Ovary (tissue), 9 donors: ENCODE data around the gene GORASP1. TPM values are rescaled to one million over a fixed set of nuclear protein-coding genes. Genes with fewer than 3 reads are reported as not detected.

ENCODE experiments used
- DNase-seq, 5 donors: peaks; one replicate each; pipeline ENCODE4 v3.0.0-alpha.2; 2019 to 2020
- H3K27ac ChIP-seq, 2 donors: fragments of 200-600 bp; one replicate each; pipeline versions ENCODE4 v1.5.1 to v1.8.0; 2019 to 2022
- H3K27me3 ChIP-seq: fragments of 200-600 bp; one replicate; pipeline ENCODE4 v1.8.0; 2022
- H3K36me3 ChIP-seq: fragments of 200-600 bp; sonication (generic); one replicate; pipeline ENCODE4 v1.5.1; 2019
- H3K4me1 ChIP-seq: one replicate; pipeline ENCODE4 v1.8.1; 2013; ENCODE audit warnings: mild to moderate bottlenecking, moderate library complexity; ENCODE audit not compliant: insufficient read depth
- H3K4me3 ChIP-seq: fragments of 200-600 bp; sonication (generic); one replicate; pipeline ENCODE4 v1.5.1; 2017
- H3K9me3 ChIP-seq, 2 donors: fragments of 200-600 bp in 1 of 2; sonication (generic) in 1 of 2; one replicate each; pipeline versions ENCODE4 v1.5.1 to v1.8.1; 2013 to 2019; ENCODE audit warnings: mild to moderate bottlenecking in 1 of 2, moderate library complexity in 1 of 2
- EP300 ChIP-seq: sonication (generic); formaldehyde crosslinking; IDR thresholded peaks from one replicate; pipeline ENCODE4 v1.6.1; 2017; ENCODE audit warnings: antibody characterized with exemption
- POLR2A ChIP-seq: fragments of 450-650 bp; IDR thresholded peaks from one replicate; pipeline ENCODE4 v1.6.1; 2017; ENCODE audit warnings: antibody characterized with exemption, mild to moderate bottlenecking, moderate library complexity
- WGBS, 3 donors: extraction: QIAGEN DNeasy Blood & Tissue Kit in 1 of 3; methylation state at CpG; one replicate each; pipeline versions ENCODE4 v1.1.5 to v1.1.7; 2013 to 2017; 5-methylcytosine and 5-hydroxymethylcytosine counted together
- intact Hi-C, 4 donors: fragments of 100-400 bp; cut with DNase I; formaldehyde crosslinking; loops; one replicate each; pipeline versions ENCODE4 v1.11.0 to v1.15.1; 2022 to 2023
- polyA plus RNA-seq, 2 donors: library from polyadenylated mRNA; stranded (reverse); fragments of 200-250 nt in 1 of 2; fragments of 350-450 nt in 1 of 2; fragmentation: Illumina TruSeq in 1 of 2; extraction: RNeasy Lipid Tissue Mini Kit (QIAGEN cat#74804) in 1 of 2; gene quantifications; one replicate each; pipeline ENCODE4 v1.2.3, GENCODE V29; 2013 to 2014
- total RNA-seq, 7 donors: library from RNA; depleted of rRNA in 2 of 7; stranded (reverse); fragments of >200 nt in 2 of 7; fragmentation: NEBNext Ultra II Directional in 3 of 7; extraction: Animal tissue kit (Norgen Biotek cat#: 25700) in 3 of 7; gene quantifications; one replicate each; pipeline versions ENCODE4 v1.1.0 to v1.2.4, GENCODE V29; 2016 to 2023
- TF ChIP-seq, protein P1 (sequence below), 3 donors: fragments of 450-650 bp in 2 of 3; fragments of 200-600 bp in 1 of 3; IDR thresholded peaks; one replicate each; pipeline versions ENCODE4 v1.5.1 to v1.8.0; 2016 to 2022; ENCODE audit warnings: antibody characterized with exemption in 3 of 3, mild to moderate bottlenecking in 1 of 3
- donor health status: DM: no; HTN: no; CAD: no; lungs with moderate emphysema.
- donor health status: DM: no; HTN: no; CAD: no.
- donor health status: Bipolar disorder and iron deficiency.
- donor health status: DM: yes; HTN: yes; CAD: no.
- donor health status: DM: no; HTN: no; CAD: no.
- donor health status: DM: yes; HTN: yes; CAD: no.

The GORASP1 gene
- total and polyA plus RNA-seq, 9 donors, result 31.4 to 54.5 (median 47.5) TPM

DNA sequence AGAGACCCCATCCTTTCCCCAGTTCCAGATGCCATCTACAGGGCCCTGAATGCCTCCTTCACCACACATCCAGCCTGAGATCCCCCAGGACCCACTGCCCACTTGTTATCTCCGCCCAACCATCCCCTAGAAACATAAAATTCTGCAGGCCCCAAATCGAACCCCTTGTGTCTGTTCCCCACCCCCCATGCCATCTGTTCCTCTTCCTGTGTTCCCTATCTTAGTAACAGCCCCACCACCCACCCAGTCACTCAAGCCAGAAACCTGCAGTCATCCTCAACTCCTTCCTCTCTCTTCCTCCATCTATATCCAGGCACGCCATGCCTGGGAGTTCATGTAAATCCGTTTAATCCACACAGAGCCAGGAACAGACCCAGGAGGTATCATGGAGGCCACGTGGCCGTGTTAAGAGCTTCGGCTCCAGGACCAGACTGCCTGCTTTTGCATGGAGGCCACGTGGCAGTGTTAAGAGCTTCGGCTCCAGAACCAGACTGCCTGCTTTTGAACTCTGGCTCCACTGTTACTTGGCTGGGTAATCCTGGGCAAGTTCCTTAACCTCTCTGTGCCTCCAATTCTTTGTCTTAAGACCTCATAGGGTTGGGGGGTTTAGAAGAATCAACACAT is 41.1 kb upstream of the GORASP1 start:
- TF ChIP-seq, protein P1, sequence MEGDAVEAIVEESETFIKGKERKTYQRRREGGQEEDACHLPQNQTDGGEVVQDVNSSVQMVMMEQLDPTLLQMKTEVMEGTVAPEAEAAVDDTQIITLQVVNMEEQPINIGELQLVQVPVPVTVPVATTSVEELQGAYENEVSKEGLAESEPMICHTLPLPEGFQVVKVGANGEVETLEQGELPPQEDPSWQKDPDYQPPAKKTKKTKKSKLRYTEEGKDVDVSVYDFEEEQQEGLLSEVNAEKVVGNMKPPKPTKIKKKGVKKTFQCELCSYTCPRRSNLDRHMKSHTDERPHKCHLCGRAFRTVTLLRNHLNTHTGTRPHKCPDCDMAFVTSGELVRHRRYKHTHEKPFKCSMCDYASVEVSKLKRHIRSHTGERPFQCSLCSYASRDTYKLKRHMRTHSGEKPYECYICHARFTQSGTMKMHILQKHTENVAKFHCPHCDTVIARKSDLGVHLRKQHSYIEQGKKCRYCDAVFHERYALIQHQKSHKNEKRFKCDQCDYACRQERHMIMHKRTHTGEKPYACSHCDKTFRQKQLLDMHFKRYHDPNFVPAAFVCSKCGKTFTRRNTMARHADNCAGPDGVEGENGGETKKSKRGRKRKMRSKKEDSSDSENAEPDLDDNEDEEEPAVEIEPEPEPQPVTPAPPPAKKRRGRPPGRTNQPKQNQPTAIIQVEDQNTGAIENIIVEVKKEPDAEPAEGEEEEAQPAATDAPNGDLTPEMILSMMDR (IDR thresholded peaks at IDR 0.05), result no peak
- TF ChIP-seq EP300 (no peak), POLR2A (no peak)
- no peaks in the 10 kb centered on the region for H3K36me3 ChIP-seq
- peak overlapping the region in 1 of 2 donors; percentile 95 for H3K27ac ChIP-seq
- peak in 1 of 5 donors; percentile 29 for DNase-seq
- no peaks in the 10 kb centered on the region for H3K9me3 ChIP-seq
- H3K4me3 ChIP-seq, result no peak overlapping the region
- peaks cover 38% of the 10 kb centered on the region for H3K4me1 ChIP-seq
- intact Hi-C loops, result loop anchor here in 2 of 4 donors (5.0 kb wide), 2 partner anchors 39 to 41 kb away; partner anchors contain the start of genes GORASP1 (in 1 of the 2) and TTC21A (in 1 of the 2)
- no peaks in the 10 kb centered on the region for H3K27me3 ChIP-seq
- 48 to 60% (median 54%) methylated on average over 9 of the region's 9 CpGs for WGBS, 3 donors

DNA sequence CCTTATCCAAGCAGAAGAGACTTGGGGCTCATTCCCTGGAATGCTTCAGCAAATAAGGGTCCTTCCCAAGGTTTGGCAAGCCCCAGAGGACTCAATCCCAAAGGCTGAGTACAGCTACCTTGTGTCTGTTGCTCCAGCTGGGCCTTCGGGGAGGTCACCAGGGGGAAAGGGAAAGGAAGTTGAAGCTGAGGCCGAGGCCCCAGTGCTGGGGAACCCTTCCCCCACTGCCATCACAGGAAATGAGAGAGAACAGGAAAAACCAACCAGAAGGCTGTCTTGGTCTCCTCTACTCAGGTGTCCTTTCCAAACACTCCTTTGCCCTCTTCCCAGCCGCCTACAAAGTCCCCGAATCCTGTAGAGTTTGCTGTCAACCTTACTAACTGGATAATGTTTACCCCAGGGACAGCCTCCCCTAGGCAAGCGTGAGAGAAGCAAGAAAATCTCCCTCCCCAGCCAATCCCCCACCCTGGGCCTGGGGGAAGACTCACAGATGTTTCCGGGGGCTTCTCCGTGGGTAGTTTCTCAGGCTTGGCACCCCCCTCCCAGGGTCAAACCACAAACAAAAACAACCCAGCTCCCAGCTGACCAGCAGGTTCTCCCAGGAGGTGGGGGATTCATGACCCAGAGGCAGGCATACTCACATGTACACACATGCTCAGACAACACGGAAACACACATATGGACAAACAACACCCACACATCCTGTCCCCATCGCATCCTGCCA is 40.4 kb upstream of the GORASP1 start:
- H3K9me3 ChIP-seq, result no peaks in the 10 kb centered on the region
- peak in 2 of 5 donors; percentile 42 to 45 for DNase-seq
- H3K27me3 ChIP-seq, result no peaks in the 10 kb centered on the region
- intact Hi-C loops, result loop anchor here in 2 of 4 donors (5.0 kb wide), 2 partner anchors 39 to 41 kb away; partner anchors contain the start of genes GORASP1 (in 1 of the 2) and TTC21A (in 1 of the 2)
- H3K4me1 ChIP-seq, result peaks cover 38% of the 10 kb centered on the region
- H3K4me3 ChIP-seq, result no peak overlapping the region
- no peaks in the 10 kb centered on the region for H3K36me3 ChIP-seq
- H3K27ac ChIP-seq, result peak overlapping the region in 1 of 2 donors; percentile 56
- TF ChIP-seq POLR2A (no peak), EP300 (no peak)
- TF ChIP-seq, protein P1 (IDR thresholded peaks at IDR 0.05), result no peak
- WGBS, 3 donors, result 22 to 37% (median 33%) methylated on average over 9 of the region's 9 CpGs

DNA sequence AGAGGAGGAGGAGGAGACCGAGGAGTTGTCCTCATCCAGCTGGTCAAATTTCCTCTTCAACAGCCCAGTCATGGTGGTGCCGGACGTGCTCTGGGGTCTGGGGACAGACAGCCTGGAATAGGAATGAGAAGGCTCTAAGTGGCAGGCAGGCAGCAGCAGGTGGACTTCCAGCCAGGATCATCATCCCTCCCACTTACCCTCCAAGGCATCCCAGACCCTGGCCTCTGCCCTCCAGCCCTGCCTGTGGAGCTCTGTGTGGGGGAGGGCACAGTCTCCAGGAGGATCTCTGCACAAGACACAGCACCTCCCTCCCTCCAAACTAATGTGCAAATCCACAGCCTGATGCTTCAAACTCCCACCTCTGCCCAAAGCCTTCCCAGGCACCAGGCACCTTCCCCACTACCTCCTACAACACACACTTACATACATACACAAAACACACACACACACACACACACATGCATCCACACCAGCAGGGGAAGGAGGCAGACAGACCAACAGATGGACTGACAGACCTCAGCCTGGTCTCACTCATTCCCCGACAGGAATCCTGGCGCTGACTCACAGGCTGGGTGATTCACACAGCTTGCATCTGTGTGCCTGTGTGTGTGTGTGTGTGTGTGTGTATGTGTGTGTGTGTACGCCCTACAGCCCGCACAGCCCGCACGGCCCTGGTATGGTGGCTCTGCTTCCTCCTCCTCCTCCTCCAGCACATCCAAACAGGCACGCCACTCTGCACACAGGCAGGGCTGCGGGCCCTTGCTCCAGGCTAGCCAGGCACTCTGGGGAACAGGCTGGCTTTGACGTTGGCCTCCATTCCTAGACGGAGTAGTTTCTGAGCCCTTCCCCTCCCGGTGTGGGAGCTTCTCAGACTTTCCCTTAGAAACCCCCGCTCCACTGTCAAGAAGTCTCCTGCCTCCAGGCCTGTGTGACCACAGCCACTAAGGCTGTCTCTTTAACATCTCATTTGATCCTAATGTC is 39.5 kb upstream of the GORASP1 start:
- peak; percentile 80 to 84 (median 80) for DNase-seq
- Histone ChIP-seq H3K9me3 (no peaks in the 10 kb centered on the region), H3K27ac (peak overlapping the region; percentile 14 to 56), H3K4me1 (peaks cover 38% of the 10 kb centered on the region), H3K36me3 (no peaks in the 10 kb centered on the region), H3K4me3 (no peak overlapping the region), H3K27me3 (no peaks in the 10 kb centered on the region)
- WGBS, 3 donors, result 12 to 19% (median 13%) methylated on average over 14 to 15 of the region's 15 CpGs
- intact Hi-C loops, result loop anchor here in 2 of 4 donors (5.0 kb wide), 2 partner anchors 40 kb away; partner anchors contain the start of genes GORASP1 (in 1 of the 2) and TTC21A (in 1 of the 2)
- TF ChIP-seq EP300 (no peak), POLR2A (no peak)
- TF ChIP-seq, protein P1 (IDR thresholded peaks at IDR 0.05), result no peak
